HG03571 (cell line): ENCODE results near the gene TRIM22.

Experiments used
- ATAC-seq: cut with Tn5 transposase; IDR thresholded peaks from one replicate; pipeline ENCODE4 v1.9.1; 2021; ENCODE audit not compliant: unreplicated experiment

TRIM22 gene

GRCh38 chr11:5737670-5738392 is 48.2 kb downstream of the TRIM22 start:
- ATAC-seq = no peak

GRCh38 chr11:5738431-5738830 is 48.8 kb downstream of the TRIM22 start:
- no peak for ATAC-seq

- no peak for ATAC-seq
Measured at GRCh38 chr11:5746614-5747013, 57.0 kb downstream of the TRIM22 start.

- ATAC-seq = no peak
Measured at GRCh38 chr11:5749836-5750235, 60.2 kb downstream of the TRIM22 start.

- no peak for ATAC-seq
Measured at GRCh38 chr11:5753943-5754342, 64.4 kb downstream of the TRIM22 start, which contains the start of gene OR52N4. Gene OR52N4, plus strand, starts transcription at chr11:5754243. Its CDS starts 498 bp downstream, at chr11:5754741.
